HCT116 (cell line): ENCODE results near the gene ZNF462. TPM values are rescaled to one million over a fixed set of nuclear protein-coding genes. Genes with fewer than 3 reads are reported as not detected.

ENCODE experiments used
- ATAC-seq: fragments of 200-7000 bp; cut with Tn5 transposase; 2 replicates; pipeline ENCODE4 v1.9.1; 2020; ENCODE audit warnings: mild to moderate bottlenecking, moderate library complexity
- BruUV-seq: library from RNA; stranded (reverse); fragments of 400-500 nt; replicated peaks from 2 replicates; lab custom pipeline; 2021; lab: Mats Ljungman, UMichigan
- CTCF ChIA-PET: fragments of 300-600 bp; sonication (Branson Sonifier 250); formaldehyde crosslinking; loops from one replicate; lab custom pipeline; 2021; ENCODE audit warnings: antibody characterized with exemption; lab: Charles Lee
- POLR2A ChIA-PET: fragments of 300-600, 350-600 bp; sonication (Branson Sonifier 250); formaldehyde crosslinking; loops from one replicate; lab custom pipeline; 2021; ENCODE audit warnings: antibody characterized with exemption; lab: Charles Lee
- RAD21 ChIA-PET, 2 experiments: fragments of 300-600 bp; sonication (Branson Sonifier 250); formaldehyde crosslinking; loops; one replicate each; lab custom pipeline; 2023; ENCODE audit warnings: low total read pairs in 2 of 2; ENCODE audit not compliant: uncharacterized antibody in 2 of 2, unreplicated experiment in 2 of 2, low non-redundant PET in 1 of 2; lab: Charles Lee
- DNase-seq: peaks from one replicate; pipeline ENCODE4 v3.0.0-alpha.2; 2010; ENCODE audit warnings: low read depth, low spot score
- H2AFZ ChIP-seq: fragments of 200-600 bp; shearing (Covaris generic), sonication (generic); 2 replicates; pipeline ENCODE4 v1.6.1; 2017; ENCODE audit warnings: low read depth, mixed run types, mixed read lengths, antibody characterized with exemption, low read length; ENCODE audit not compliant: poor library complexity, severe bottlenecking
- H3K27ac ChIP-seq: 2 replicates; pipeline ENCODE4 v1.5.1; 2012; ENCODE audit warnings: low read depth, low read length
- H3K27me3 ChIP-seq: fragments of 200-600 bp; sonication (generic); 2 replicates; pipeline ENCODE4 v1.6.1; 2016; ENCODE audit warnings: mixed run types, low read length, mixed read lengths; ENCODE audit not compliant: insufficient read depth
- H3K36me3 ChIP-seq, 2 experiments: fragments of 200-500 bp in 1 of 2; fragments of 200-600 bp in 1 of 2; sonication (Bioruptor generic) in 1 of 2; sonication (generic) in 1 of 2; 2 replicates each; pipeline versions ENCODE4 v1.5.1 to v1.6.1; 2014 to 2016; ENCODE audit warnings: low read length in 2 of 2, inconsistent platforms in 1 of 2, mixed read lengths in 1 of 2, mixed run types in 1 of 2; ENCODE audit not compliant: insufficient read depth in 2 of 2, control insufficient read depth in 1 of 2
- H3K4me1 ChIP-seq, 2 experiments: fragments of 200-600 bp in 1 of 2; sonication (generic) in 1 of 2; 2 replicates each; pipeline versions ENCODE4 v1.5.1 to v1.6.1; 2012 to 2017; ENCODE audit warnings: low read length in 2 of 2, inconsistent platforms in 1 of 2, mild to moderate bottlenecking in 1 of 2, mixed read lengths in 1 of 2, mixed run types in 1 of 2, moderate library complexity in 1 of 2; ENCODE audit not compliant: insufficient read depth in 2 of 2, control insufficient read depth in 1 of 2
- H3K4me2 ChIP-seq: fragments of 200-600 bp; sonication (generic); 2 replicates; pipeline ENCODE4 v1.6.1; 2017; ENCODE audit warnings: mixed run types, low read length, mixed read lengths
- H3K4me3 ChIP-seq, 2 experiments: fragments of 200-600 bp in 1 of 2; sonication (generic) in 1 of 2; replicated peaks in 1 of 2; 2 replicates each; pipeline ENCODE4 v1.5.1; 2011 to 2016; ENCODE audit warnings: low read length in 2 of 2, control low read depth in 1 of 2, low read depth in 1 of 2, mild to moderate bottlenecking in 1 of 2, mixed read lengths in 1 of 2, mixed run types in 1 of 2
- H3K79me2 ChIP-seq: fragments of 200-600 bp; sonication (generic); 2 replicates; pipeline ENCODE4 v1.6.1; 2017; ENCODE audit warnings: mild to moderate bottlenecking, mixed run types, low read length, moderate library complexity, mixed read lengths; ENCODE audit not compliant: insufficient read depth
- H3K9ac ChIP-seq: fragments of 200-600 bp; sonication (generic); 2 replicates; pipeline ENCODE4 v1.6.1; 2016; ENCODE audit warnings: low read length, mixed read lengths
- H3K9me2 ChIP-seq: fragments of 200-600 bp; sonication (generic), shearing (Covaris generic); 2 replicates; pipeline ENCODE4 v1.6.1; 2017; ENCODE audit warnings: mixed run types, mild to moderate bottlenecking, moderate library complexity; ENCODE audit not compliant: insufficient read depth
- H3K9me3 ChIP-seq, 2 experiments: fragments of 200-500 bp in 1 of 2; fragments of 200-600 bp in 1 of 2; sonication (Bioruptor generic) in 1 of 2; sonication (generic) in 1 of 2; 2 replicates each; pipeline ENCODE4 v1.6.1; 2014 to 2017; ENCODE audit warnings: low read length in 2 of 2, mixed read lengths in 2 of 2, inconsistent platforms in 1 of 2, low read depth in 1 of 2, mild to moderate bottlenecking in 1 of 2, mixed run types in 1 of 2, moderate library complexity in 1 of 2; ENCODE audit not compliant: control insufficient read depth in 1 of 2, insufficient read depth in 1 of 2
- H4K20me1 ChIP-seq: fragments of 200-600 bp; sonication (generic), shearing (Covaris generic); 2 replicates; pipeline ENCODE4 v1.6.1; 2017; ENCODE audit warnings: mixed run types, mild to moderate bottlenecking, moderate library complexity; ENCODE audit not compliant: insufficient read depth
- CBX3 ChIP-seq: IDR thresholded peaks from 2 replicates; pipeline ENCODE4 v1.6.1; 2012; ENCODE audit warnings: low read depth
- CTCF ChIP-seq, 3 experiments: fragments of 200-600 bp in 1 of 3; sonication (generic) in 1 of 3; IDR thresholded peaks in 2 of 3; conservative IDR thresholded peaks in 1 of 3; 2 replicates each; pipeline ENCODE4 v1.5.1; 2012 to 2017; ENCODE audit warnings: low read depth in 2 of 3, low read length in 2 of 3, antibody characterized with exemption in 1 of 3, borderline replicate concordance in 1 of 3, control low read depth in 1 of 3, mild to moderate bottlenecking in 1 of 3, mixed read lengths in 1 of 3, mixed run types in 1 of 3, moderate library complexity in 1 of 3; ENCODE audit not compliant: insufficient read depth in 1 of 3
- EGR1 ChIP-seq: IDR thresholded peaks from 2 replicates; pipeline ENCODE4 v1.6.1; 2012; ENCODE audit warnings: low read depth
- ELF1 ChIP-seq: IDR thresholded peaks from 2 replicates; pipeline ENCODE4 v1.6.1; 2012; ENCODE audit warnings: low read depth, borderline replicate concordance
- EZH2 ChIP-seq: fragments of 200-600 bp; sonication (generic); IDR thresholded peaks from 2 replicates; pipeline ENCODE4 v1.6.1; 2017; ENCODE audit warnings: antibody characterized with exemption, mixed run types
- EZH2phosphoT487 ChIP-seq: fragments of 200-600 bp; IDR thresholded peaks from 2 replicates; pipeline ENCODE4 v1.6.1; 2018; ENCODE audit warnings: antibody characterized with exemption, borderline replicate concordance
- FOSL1 ChIP-seq: IDR thresholded peaks from 2 replicates; pipeline ENCODE4 v1.6.1; 2012; ENCODE audit warnings: low read depth
- JUND ChIP-seq: IDR thresholded peaks from 2 replicates; pipeline ENCODE4 v1.6.1; 2012
- POLR2A ChIP-seq: IDR thresholded peaks from 2 replicates; pipeline ENCODE4 v1.7.0; 2011; ENCODE audit warnings: borderline replicate concordance; ENCODE audit not compliant: insufficient read depth, insufficient read length; ENCODE audit errors: extremely low read depth
- POLR2AphosphoS5 ChIP-seq: IDR thresholded peaks from 2 replicates; pipeline ENCODE4 v1.6.1; 2011; ENCODE audit warnings: mild to moderate bottlenecking, low read depth, low read length, moderate library complexity
- SP1 ChIP-seq: IDR thresholded peaks from 2 replicates; pipeline ENCODE4 v1.6.1; 2012; ENCODE audit warnings: low read depth
- SRF ChIP-seq: IDR thresholded peaks from 2 replicates; pipeline ENCODE4 v1.6.1; 2012; ENCODE audit warnings: low read depth
- YY1 ChIP-seq: IDR thresholded peaks from 2 replicates; pipeline ENCODE4 v1.6.1; 2011; ENCODE audit warnings: low read length, low read depth, moderate library complexity, mild to moderate bottlenecking; ENCODE audit not compliant: insufficient replicate concordance; ENCODE audit errors: extremely low read depth
- ZNF274 ChIP-seq: fragments of 200-500 bp; sonication (Bioruptor generic); IDR thresholded peaks from 2 replicates; pipeline ENCODE4 v1.6.1; 2014; ENCODE audit warnings: mild to moderate bottlenecking, low read depth, low read length, inconsistent platforms
- intact Hi-C: fragments of 100-400 bp; cut with micrococcal nuclease; formaldehyde crosslinking; loops from 2 replicates; pipeline ENCODE4 v1.10.0; 2022
- total RNA-seq: library from RNA; stranded (reverse); gene quantifications from one replicate; pipeline ENCODE4 v1.2.1, GENCODE V29; 2021; ENCODE audit not compliant: unreplicated experiment
- TF ChIP-seq, protein P1 (sequence below): IDR thresholded peaks from 2 replicates; pipeline ENCODE4 v1.6.1; 2012
- TF ChIP-seq, protein P2 (sequence below): IDR thresholded peaks from 2 replicates; pipeline ENCODE4 v1.6.1; 2011; ENCODE audit warnings: mild to moderate bottlenecking, low read length, moderate library complexity; ENCODE audit not compliant: insufficient replicate concordance; ENCODE audit errors: extremely low read depth
- TF ChIP-seq, protein P3 (sequence below): IDR thresholded peaks from 2 replicates; pipeline ENCODE4 v1.6.1; 2012

Gene ZNF462
- total RNA-seq, 1 experiment from 2014 or later: 18.1 TPM

- ChIA-PET POLR2A (no interaction called here), RAD21 (no interaction called here), CTCF (no interaction called here)
- Histone ChIP-seq H2AFZ (no peak overlapping the region), H4K20me1 (no peaks in the 10 kb centered on the region), H3K4me3 (no peak overlapping the region), H3K9me2 (no peaks in the 10 kb centered on the region), H3K9ac (no peak overlapping the region), H3K4me2 (no peak overlapping the region), H3K36me3 (no peaks in the 10 kb centered on the region), H3K4me1 (no peaks in the 10 kb centered on the region), H3K9me3 (no peaks in the 10 kb centered on the region), H3K27ac (no peak overlapping the region), H3K27me3 (no peaks in the 10 kb centered on the region), H3K79me2 (no peaks in the 10 kb centered on the region)
- ATAC-seq (no peak), DNase-seq (no peak)
- BruUV-seq: no TSS peak
- TF ChIP-seq ELF1 (no peak), CBX3 (no peak), JUND (no peak), EZH2phosphoT487 (no peak), EGR1 (no peak), ZNF274 (no peak), FOSL1 (no peak), SP1 (no peak), EZH2 (no peak), POLR2A (no peak), YY1 (no peak), SRF (no peak), POLR2AphosphoS5 (no peak), CTCF (IDR thresholded peaks at IDR 0.05 in 2 of 3, conservative IDR thresholded peaks at IDR 0.05 in 1 of 3; ENCODE audit: borderline replicate concordance in 1 of 3, insufficient read depth in 1 of 3, low read depth in 2 of 3, low read length in 2 of 3) (no peak)
- TF ChIP-seq, protein P1, sequence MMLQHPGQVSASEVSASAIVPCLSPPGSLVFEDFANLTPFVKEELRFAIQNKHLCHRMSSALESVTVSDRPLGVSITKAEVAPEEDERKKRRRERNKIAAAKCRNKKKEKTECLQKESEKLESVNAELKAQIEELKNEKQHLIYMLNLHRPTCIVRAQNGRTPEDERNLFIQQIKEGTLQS: no peak
- TF ChIP-seq, protein P2, sequence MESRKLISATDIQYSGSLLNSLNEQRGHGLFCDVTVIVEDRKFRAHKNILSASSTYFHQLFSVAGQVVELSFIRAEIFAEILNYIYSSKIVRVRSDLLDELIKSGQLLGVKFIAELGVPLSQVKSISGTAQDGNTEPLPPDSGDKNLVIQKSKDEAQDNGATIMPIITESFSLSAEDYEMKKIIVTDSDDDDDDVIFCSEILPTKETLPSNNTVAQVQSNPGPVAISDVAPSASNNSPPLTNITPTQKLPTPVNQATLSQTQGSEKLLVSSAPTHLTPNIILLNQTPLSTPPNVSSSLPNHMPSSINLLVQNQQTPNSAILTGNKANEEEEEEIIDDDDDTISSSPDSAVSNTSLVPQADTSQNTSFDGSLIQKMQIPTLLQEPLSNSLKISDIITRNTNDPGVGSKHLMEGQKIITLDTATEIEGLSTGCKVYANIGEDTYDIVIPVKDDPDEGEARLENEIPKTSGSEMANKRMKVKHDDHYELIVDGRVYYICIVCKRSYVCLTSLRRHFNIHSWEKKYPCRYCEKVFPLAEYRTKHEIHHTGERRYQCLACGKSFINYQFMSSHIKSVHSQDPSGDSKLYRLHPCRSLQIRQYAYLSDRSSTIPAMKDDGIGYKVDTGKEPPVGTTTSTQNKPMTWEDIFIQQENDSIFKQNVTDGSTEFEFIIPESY: no peak
- TF ChIP-seq, protein P3, sequence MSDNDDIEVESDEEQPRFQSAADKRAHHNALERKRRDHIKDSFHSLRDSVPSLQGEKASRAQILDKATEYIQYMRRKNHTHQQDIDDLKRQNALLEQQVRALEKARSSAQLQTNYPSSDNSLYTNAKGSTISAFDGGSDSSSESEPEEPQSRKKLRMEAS: no peak
- intact Hi-C loops: no loop called here
These were observed 191.2 kb downstream of the ZNF462 start for GRCh38 chr9:107054146-107054545.
